ENCODE results near the gene RASA2. TPM values are rescaled to one million over a fixed set of nuclear protein-coding genes. Genes with fewer than 3 reads are reported as not detected.

Gene RASA2, protein sequence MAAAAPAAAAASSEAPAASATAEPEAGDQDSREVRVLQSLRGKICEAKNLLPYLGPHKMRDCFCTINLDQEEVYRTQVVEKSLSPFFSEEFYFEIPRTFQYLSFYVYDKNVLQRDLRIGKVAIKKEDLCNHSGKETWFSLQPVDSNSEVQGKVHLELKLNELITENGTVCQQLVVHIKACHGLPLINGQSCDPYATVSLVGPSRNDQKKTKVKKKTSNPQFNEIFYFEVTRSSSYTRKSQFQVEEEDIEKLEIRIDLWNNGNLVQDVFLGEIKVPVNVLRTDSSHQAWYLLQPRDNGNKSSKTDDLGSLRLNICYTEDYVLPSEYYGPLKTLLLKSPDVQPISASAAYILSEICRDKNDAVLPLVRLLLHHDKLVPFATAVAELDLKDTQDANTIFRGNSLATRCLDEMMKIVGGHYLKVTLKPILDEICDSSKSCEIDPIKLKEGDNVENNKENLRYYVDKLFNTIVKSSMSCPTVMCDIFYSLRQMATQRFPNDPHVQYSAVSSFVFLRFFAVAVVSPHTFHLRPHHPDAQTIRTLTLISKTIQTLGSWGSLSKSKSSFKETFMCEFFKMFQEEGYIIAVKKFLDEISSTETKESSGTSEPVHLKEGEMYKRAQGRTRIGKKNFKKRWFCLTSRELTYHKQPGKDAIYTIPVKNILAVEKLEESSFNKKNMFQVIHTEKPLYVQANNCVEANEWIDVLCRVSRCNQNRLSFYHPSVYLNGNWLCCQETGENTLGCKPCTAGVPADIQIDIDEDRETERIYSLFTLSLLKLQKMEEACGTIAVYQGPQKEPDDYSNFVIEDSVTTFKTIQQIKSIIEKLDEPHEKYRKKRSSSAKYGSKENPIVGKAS
- total RNA-seq (4.4 and 18.0 TPM in 2 replicates), polyA plus RNA-seq (6.3 and 6.5 TPM in 2 replicates)

GRCh38 chr3:141486746-141487520 lies at the start of gene RASA2:
RASA2 (plus strand) TSS chr3:141487027; CDS start chr3:141487084, 57 bp downstream.
- Histone ChIP-seq H3K27ac (peak within 1 kb of the TSS; percentile 99), H3K4me3 (peak within 1 kb of the TSS; percentile 95), H3K27me3 (no peaks in the 10 kb centered on the region), H3K36me3 (no peaks in the 10 kb centered on the region), H3K9me3 (ENCODE audit: low read depth) (no peaks in the 10 kb centered on the region), H3K4me1 (ENCODE audit: low read depth) (peaks cover 9% of the 10 kb centered on the region)
- DNase-seq (ENCODE audit: low read depth in 1 of 2, low spot score in 1 of 2), result peak; percentile 87 to 91
- TF ChIP-seq, protein P1, sequence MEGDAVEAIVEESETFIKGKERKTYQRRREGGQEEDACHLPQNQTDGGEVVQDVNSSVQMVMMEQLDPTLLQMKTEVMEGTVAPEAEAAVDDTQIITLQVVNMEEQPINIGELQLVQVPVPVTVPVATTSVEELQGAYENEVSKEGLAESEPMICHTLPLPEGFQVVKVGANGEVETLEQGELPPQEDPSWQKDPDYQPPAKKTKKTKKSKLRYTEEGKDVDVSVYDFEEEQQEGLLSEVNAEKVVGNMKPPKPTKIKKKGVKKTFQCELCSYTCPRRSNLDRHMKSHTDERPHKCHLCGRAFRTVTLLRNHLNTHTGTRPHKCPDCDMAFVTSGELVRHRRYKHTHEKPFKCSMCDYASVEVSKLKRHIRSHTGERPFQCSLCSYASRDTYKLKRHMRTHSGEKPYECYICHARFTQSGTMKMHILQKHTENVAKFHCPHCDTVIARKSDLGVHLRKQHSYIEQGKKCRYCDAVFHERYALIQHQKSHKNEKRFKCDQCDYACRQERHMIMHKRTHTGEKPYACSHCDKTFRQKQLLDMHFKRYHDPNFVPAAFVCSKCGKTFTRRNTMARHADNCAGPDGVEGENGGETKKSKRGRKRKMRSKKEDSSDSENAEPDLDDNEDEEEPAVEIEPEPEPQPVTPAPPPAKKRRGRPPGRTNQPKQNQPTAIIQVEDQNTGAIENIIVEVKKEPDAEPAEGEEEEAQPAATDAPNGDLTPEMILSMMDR (IDR thresholded peaks at IDR 0.05; ENCODE audit: low read depth, low read length), result no peak

DNA sequence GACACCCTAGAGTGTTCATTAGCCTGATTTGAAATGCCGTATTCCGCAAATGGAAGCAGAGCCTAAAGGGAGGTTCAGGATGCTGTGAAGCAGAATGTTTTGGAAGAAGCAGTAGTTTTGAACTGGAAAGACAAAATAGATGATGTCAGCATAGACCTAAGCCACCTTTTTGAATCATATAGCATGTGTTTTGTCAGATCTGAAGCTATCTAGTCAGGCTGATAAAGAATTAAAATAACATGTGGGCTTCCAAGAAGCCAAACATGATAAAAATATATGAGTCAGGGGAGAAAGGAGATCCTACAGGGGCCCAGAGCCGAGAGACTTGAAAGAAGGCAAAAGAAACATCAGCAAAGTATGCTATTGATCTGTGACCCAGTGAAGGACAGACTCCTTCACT lies 47.2 kb upstream of the RASA2 start:
- H3K36me3 ChIP-seq, result peaks cover 6% of the 10 kb centered on the region
- H3K27ac ChIP-seq, result no peak overlapping the region
- no peaks in the 10 kb centered on the region for H3K27me3 ChIP-seq
- H3K9me3 ChIP-seq (ENCODE audit: low read depth), result no peaks in the 10 kb centered on the region
- H3K4me3 ChIP-seq, result no peak overlapping the region
- DNase-seq (ENCODE audit: low read depth in 1 of 2, low spot score in 1 of 2), result no peak
- peaks cover 34% of the 10 kb centered on the region for H3K4me1 ChIP-seq (ENCODE audit: low read depth)
- TF ChIP-seq, protein P1 (IDR thresholded peaks at IDR 0.05; ENCODE audit: low read depth, low read length), result no peak

GRCh38 chr3:141440942-141441341 lies 45.9 kb upstream of the RASA2 start:
- H3K36me3 ChIP-seq, result peaks cover 6% of the 10 kb centered on the region
- peaks cover 30% of the 10 kb centered on the region for H3K4me1 ChIP-seq (ENCODE audit: low read depth)
- DNase-seq (ENCODE audit: low read depth in 1 of 2, low spot score in 1 of 2), result no peak
- TF ChIP-seq, protein P1 (IDR thresholded peaks at IDR 0.05; ENCODE audit: low read depth, low read length), result no peak
- no peak overlapping the region for H3K27ac ChIP-seq
- H3K9me3 ChIP-seq (ENCODE audit: low read depth), result no peaks in the 10 kb centered on the region
- H3K27me3 ChIP-seq, result no peaks in the 10 kb centered on the region
- H3K4me3 ChIP-seq, result no peak overlapping the region

- TF ChIP-seq, protein P1 (IDR thresholded peaks at IDR 0.05; ENCODE audit: low read depth, low read length), result peak; percentile 93
- peaks cover 6% of the 10 kb centered on the region for H3K36me3 ChIP-seq
- no peaks in the 10 kb centered on the region for H3K27me3 ChIP-seq
- no peaks in the 10 kb centered on the region for H3K9me3 ChIP-seq (ENCODE audit: low read depth)
- peak; percentile 61 to 79 for DNase-seq (ENCODE audit: low read depth in 1 of 2, low spot score in 1 of 2)
- peak overlapping the region; percentile 44 for H3K27ac ChIP-seq
- H3K4me1 ChIP-seq (ENCODE audit: low read depth), result peaks cover 23% of the 10 kb centered on the region
- H3K4me3 ChIP-seq, result no peak overlapping the region
Measured at GRCh38 chr3:141441381-141442364, 45.2 kb upstream of the RASA2 start.

All from cardiac muscle cell (in vitro differentiated cells and primary cell).